NB4 (cell line): Measurements from ENCODE around the gene DTX3L.

Source experiments
- CTCF ChIP-seq: IDR thresholded peaks from one replicate; pipeline ENCODE4 v1.5.1; 2012; ENCODE audit warnings: low read depth, low read length
- MAX ChIP-seq: IDR thresholded peaks from 2 replicates; pipeline ENCODE4 v1.6.1; 2011; ENCODE audit warnings: low read depth, low read length
- MYC ChIP-seq: IDR thresholded peaks from 2 replicates; pipeline ENCODE4 v1.6.1; 2011; ENCODE audit warnings: low read depth, low read length

GRCh38 chr3:122590610-122591009, 26.5 kb downstream of the DTX3L start:
- no peak for TF ChIP-seq CTCF
- TF ChIP-seq MYC: no peak
- TF ChIP-seq MAX: no peak
